GM12864 (cell line): ENCODE results near the gene SLC38A10.

Experiments used
- DNase-seq: peaks from one replicate; pipeline ENCODE4 v3.0.0-alpha.2; 2011; ENCODE audit warnings: low read depth
- H3K4me3 ChIP-seq: 2 replicates; pipeline ENCODE4 v1.5.1; 2011; ENCODE audit warnings: mild to moderate bottlenecking, low read depth, low read length, control low read depth
- CTCF ChIP-seq: IDR thresholded peaks from 2 replicates; pipeline ENCODE4 v1.5.1; 2011; ENCODE audit warnings: low read depth, mild to moderate bottlenecking, moderate library complexity, low read length, control low read depth, inconsistent platforms; ENCODE audit errors: missing control alignments

The SLC38A10 gene

GRCh38 chr17:81264640-81265039, 30.5 kb downstream of the SLC38A10 start:
- no peak overlapping the region for H3K4me3 ChIP-seq
- no peak for TF ChIP-seq CTCF
- no peak for DNase-seq

- DNase-seq: no peak
- H3K4me3 ChIP-seq: no peak overlapping the region
- no peak for TF ChIP-seq CTCF
Observed at GRCh38 chr17:81263371-81264181, 31.5 kb downstream of the SLC38A10 start.

- H3K4me3 ChIP-seq: no peak overlapping the region
- TF ChIP-seq CTCF: no peak
- no peak for DNase-seq
Observed at GRCh38 chr17:81261582-81262336, 33.3 kb downstream of the SLC38A10 start.

GRCh38 chr17:81261096-81261495, 34.0 kb downstream of the SLC38A10 start:
- no peak overlapping the region for H3K4me3 ChIP-seq
- TF ChIP-seq CTCF: no peak
- no peak for DNase-seq

- no peak for DNase-seq
- H3K4me3 ChIP-seq: no peak overlapping the region
- TF ChIP-seq CTCF: no peak
Observed at GRCh38 chr17:81260641-81261040, 34.5 kb downstream of the SLC38A10 start.

GRCh38 chr17:81260171-81260570, 34.9 kb downstream of the SLC38A10 start:
- TF ChIP-seq CTCF: no peak
- DNase-seq: no peak
- H3K4me3 ChIP-seq: no peak overlapping the region
